K562 (cell line): ENCODE data around the gene TARS2. TPM values are rescaled to one million over a fixed set of nuclear protein-coding genes. Genes with fewer than 3 reads are reported as not detected.

Source experiments
- ESRRA ChIP-seq: fragments of 450-650 bp; IDR thresholded peaks from 2 replicates; pipeline ENCODE4 v1.6.1; 2014; ENCODE audit warnings: low read depth, mild to moderate bottlenecking, moderate library complexity, borderline replicate concordance
- IRF9 ChIP-seq: fragments of 450-650 bp; IDR thresholded peaks from 2 replicates; pipeline ENCODE4 v1.6.1; 2016; ENCODE audit warnings: missing biosample characterization, missing genetic modification characterization
- KDM1A ChIP-seq, 2 experiments: fragments of 450-650 bp; IDR thresholded peaks; 2 replicates each; pipeline ENCODE4 v1.6.1; 2016; ENCODE audit warnings: mild to moderate bottlenecking in 2 of 2
- SMAD4 ChIP-seq: fragments of 250-450 bp; sonication (Bioruptor Pico); conservative IDR thresholded peaks from 2 replicates; pipeline ENCODE4 v1.8.0; 2021; ENCODE audit warnings: inconsistent platforms, mild to moderate bottlenecking, moderate library complexity
- TFAP4 ChIP-seq: sonication (generic); formaldehyde crosslinking; IDR thresholded peaks from 2 replicates; pipeline ENCODE4 v1.8.0; 2022; ENCODE audit warnings: missing genetic modification reagents, mild to moderate bottlenecking, moderate library complexity, borderline replicate concordance
- ZBTB49 ChIP-seq: sonication (generic); formaldehyde crosslinking; IDR thresholded peaks from 2 replicates; pipeline ENCODE4 v1.8.0; 2022; ENCODE audit warnings: missing genetic modification reagents, mild to moderate bottlenecking, borderline replicate concordance
- ZNF134 ChIP-seq: fragments of 250-450 bp; sonication (Bioruptor Pico); conservative IDR thresholded peaks from 2 replicates; pipeline ENCODE4 v1.4.0; 2020
- polyA plus RNA-seq, 8 experiments: library from polyadenylated mRNA; depleted of rRNA in 4 of 8; stranded (reverse) in 5 of 8; unstranded in 3 of 8; fragments of >200 nt; fragmentation: Nextera tagmentation in 2 of 8; fragmentation: Illumina TruSeq in 1 of 8; extraction: Ambion mirVana in 2 of 8; extraction: Trizol in 1 of 8; gene quantifications; 2 replicates each; pipeline versions ENCODE4 v1.2.1 to v1.2.3, GENCODE V29; 2011 to 2014; ENCODE audit warnings: inconsistent platforms in 1 of 8, missing spikeins in 1 of 8
- total RNA-seq, 7 experiments: library from RNA; depleted of rRNA in 6 of 7; stranded (reverse); fragments of >200 nt in 6 of 7; fragmentation: Illumina TruSeq in 2 of 7; extraction: Trizol in 2 of 7; gene quantifications; 2 replicates each; pipeline versions ENCODE4 v1.2.1 to v1.2.3, GENCODE V29; 2011 to 2021; ENCODE audit warnings: low replicate concordance in 1 of 7

Gene TARS2
- total and polyA plus RNA-seq, 9 of the 15 experiments (the other 6 are each of a cell fraction or from before 2014, with no cell fraction given): 17.0 to 64.2 (median 39.4) TPM

- TF ChIP-seq TFAP4 (CRISPR knock-in tag) (peak; percentile 48; the same call in 1 of the 2 replicates), KDM1A (IDR thresholded peaks at IDR 0.05) (0 out of 4 replicates have a peak, but pooled peaks of 1 of the 2 experiments have one; percentile 10), ZNF134 (CRISPR knock-in tag) (no peak), ESRRA (peak; percentile 79), IRF9 (tag) (no peak), SMAD4 (CRISPR knock-in tag) (0 out of 2 replicates have a peak, but pooled peaks have one; percentile 29), ZBTB49 (CRISPR knock-in tag) (no peak)
Measured at GRCh38 chr1:150546294-150546937, 59.2 kb downstream of the TARS2 start (continued).
